HL-60 (cell line): ENCODE results near the gene KCNMA1.

Source experiments
- CTCF ChIP-seq: IDR thresholded peaks from one replicate; pipeline ENCODE4 v1.5.1; 2011; ENCODE audit warnings: low read length, control low read depth, inconsistent platforms; ENCODE audit not compliant: insufficient read depth
- GABPA ChIP-seq: IDR thresholded peaks from 2 replicates; pipeline ENCODE4 v1.6.1; 2012; ENCODE audit warnings: low read depth
- REST ChIP-seq: IDR thresholded peaks from 2 replicates; pipeline ENCODE4 v1.6.1; 2012; ENCODE audit warnings: low read depth; ENCODE audit not compliant: insufficient replicate concordance

- TF ChIP-seq GABPA: no peak
- TF ChIP-seq REST: no peak
- no peak for TF ChIP-seq CTCF
Observed at GRCh38 chr10:76878514-76878913, 759.1 kb downstream of the KCNMA1 start.
